Neural progenitor cell (in vitro differentiated cells): ENCODE data around the gene SIRT7. TPM values are rescaled to one million over a fixed set of nuclear protein-coding genes. Genes with fewer than 3 reads are reported as not detected.

Source experiments
- DNase-seq: peaks from one replicate; pipeline ENCODE4 v3.0.0-alpha.2; 2016; ENCODE audit warnings: low spot score
- H2AFZ ChIP-seq: fragments of 200-600 bp; sonication (generic); replicated peaks from 2 replicates; pipeline ENCODE4 v1.6.1; 2016; ENCODE audit warnings: antibody characterized with exemption
- H3F3A ChIP-seq: fragments of 200-600 bp; sonication (generic); 2 replicates; pipeline ENCODE4 v1.6.1; 2016; ENCODE audit warnings: antibody characterized with exemption, low read depth
- H3K27ac ChIP-seq: fragments of 200-600 bp; sonication (generic); 2 replicates; pipeline ENCODE4 v1.5.1; 2016; ENCODE audit warnings: mild to moderate bottlenecking
- H3K27me3 ChIP-seq: fragments of 200-600 bp; sonication (generic); 2 replicates; pipeline ENCODE4 v1.6.1; 2016; ENCODE audit warnings: mild to moderate bottlenecking, moderate library complexity
- H3K36me3 ChIP-seq: fragments of 200-600 bp; sonication (generic); 2 replicates; pipeline ENCODE4 v1.5.1; 2016
- H3K4me1 ChIP-seq: fragments of 200-600 bp; sonication (generic); 2 replicates; pipeline ENCODE4 v1.6.1; 2016; ENCODE audit warnings: mixed run types
- H3K4me2 ChIP-seq: fragments of 200-600 bp; sonication (generic); 2 replicates; pipeline ENCODE4 v1.6.1; 2016
- H3K4me3 ChIP-seq: fragments of 200-600 bp; sonication (generic); 2 replicates; pipeline ENCODE4 v1.5.1; 2016
- H3K79me2 ChIP-seq: fragments of 200-600 bp; sonication (generic); 2 replicates; pipeline ENCODE4 v1.6.1; 2016; ENCODE audit warnings: low read depth
- H3K9ac ChIP-seq: fragments of 200-600 bp; sonication (generic); 2 replicates; pipeline ENCODE4 v1.6.1; 2016
- H3K9me3 ChIP-seq: fragments of 200-600 bp; sonication (generic); 2 replicates; pipeline ENCODE4 v1.5.1; 2016; ENCODE audit warnings: low read depth
- H4K20me1 ChIP-seq: fragments of 200-600 bp; sonication (generic); 2 replicates; pipeline ENCODE4 v1.6.1; 2016; ENCODE audit warnings: low read depth
- H3K27ac Mint-ChIP-seq: 3 replicates; pipeline ENCODE4 v1.8.0; 2021; ENCODE audit warnings: mixed read lengths
- H3K27me3 Mint-ChIP-seq: 2 replicates; pipeline ENCODE4 v1.8.0; 2022; ENCODE audit warnings: low read depth, mild to moderate bottlenecking, inconsistent platforms, moderate library complexity, mixed read lengths; ENCODE audit not compliant: insufficient read depth
- H3K36me3 Mint-ChIP-seq: 3 replicates; pipeline ENCODE4 v1.8.0; 2021; ENCODE audit warnings: mixed read lengths
- H3K4me1 Mint-ChIP-seq: 3 replicates; pipeline ENCODE4 v1.8.0; 2021; ENCODE audit warnings: mixed read lengths
- H3K4me3 Mint-ChIP-seq: 3 replicates; pipeline ENCODE4 v1.8.0; 2021; ENCODE audit warnings: mild to moderate bottlenecking, moderate library complexity, mixed read lengths
- H3K9me3 Mint-ChIP-seq: 3 replicates; pipeline ENCODE4 v1.8.0; 2020; ENCODE audit warnings: mixed read lengths
- CTCF ChIP-seq: fragments of 200-600 bp; sonication (generic); IDR thresholded peaks from 2 replicates; pipeline ENCODE4 v1.5.1; 2017; ENCODE audit warnings: antibody characterized with exemption, mild to moderate bottlenecking
- EZH2 ChIP-seq: fragments of 200-600 bp; sonication (generic); IDR thresholded peaks from 2 replicates; pipeline ENCODE4 v1.6.1; 2017; ENCODE audit warnings: antibody characterized with exemption, mild to moderate bottlenecking, moderate library complexity
- EZH2phosphoT487 ChIP-seq: fragments of 200-600 bp; sonication (generic); IDR thresholded peaks from 2 replicates; pipeline ENCODE4 v1.6.1; 2017; ENCODE audit warnings: antibody characterized with exemption
- total RNA-seq: library from RNA; depleted of rRNA; stranded (reverse); fragments of >200 nt; gene quantifications from 2 replicates; pipeline ENCODE4 v1.2.3, GENCODE V29; 2015; ENCODE audit warnings: low replicate concordance

The SIRT7 gene
- total RNA-seq, 1 donor from 2014 or later: 5.1 TPM

- Histone ChIP-seq H3K79me2 (no peaks in the 10 kb centered on the region), H3K4me2 (no peak overlapping the region), H3K27me3 (peaks cover 24% of the 10 kb centered on the region), H3F3A (no peaks in the 10 kb centered on the region), H3K27ac (no peak overlapping the region), H2AFZ (no peak overlapping the region), H3K9ac (no peak overlapping the region), H3K4me1 (no peaks in the 10 kb centered on the region), H3K4me3 (no peak overlapping the region), H3K36me3 (no peaks in the 10 kb centered on the region), H3K9me3 (no peaks in the 10 kb centered on the region), H4K20me1 (no peaks in the 10 kb centered on the region)
- DNase-seq: no peak
- H3K27ac Mint-ChIP-seq: no peak overlapping the region
- H3K4me1 Mint-ChIP-seq: peaks cover 12% of the 10 kb centered on the region
- TF ChIP-seq CTCF (no peak), EZH2 (no peak), EZH2phosphoT487 (no peak)
- no peaks in the 10 kb centered on the region for H3K9me3 Mint-ChIP-seq
- H3K27me3 Mint-ChIP-seq: peaks cover 10% of the 10 kb centered on the region
- no peak overlapping the region for H3K4me3 Mint-ChIP-seq
- H3K36me3 Mint-ChIP-seq: no peaks in the 10 kb centered on the region
Observed at GRCh38 chr17:81952792-81953228, 34.8 kb upstream of the SIRT7 start.

GRCh38 chr17:81951785-81952684 is 34.1 kb upstream of the SIRT7 start:
- Histone ChIP-seq H3K9ac (no peak overlapping the region), H3K27me3 (peaks cover 16% of the 10 kb centered on the region), H2AFZ (no peak overlapping the region), H3K36me3 (no peaks in the 10 kb centered on the region), H4K20me1 (no peaks in the 10 kb centered on the region), H3F3A (no peaks in the 10 kb centered on the region), H3K79me2 (no peaks in the 10 kb centered on the region), H3K4me2 (no peak overlapping the region), H3K4me3 (no peak overlapping the region), H3K4me1 (no peaks in the 10 kb centered on the region), H3K27ac (no peak overlapping the region), H3K9me3 (no peaks in the 10 kb centered on the region)
- H3K4me1 Mint-ChIP-seq: peaks cover 8% of the 10 kb centered on the region
- peaks cover 9% of the 10 kb centered on the region for H3K27me3 Mint-ChIP-seq
- H3K27ac Mint-ChIP-seq: no peak overlapping the region
- H3K4me3 Mint-ChIP-seq: no peak overlapping the region
- no peaks in the 10 kb centered on the region for H3K9me3 Mint-ChIP-seq
- TF ChIP-seq EZH2phosphoT487 (no peak), CTCF (no peak), EZH2 (no peak)
- no peak for DNase-seq
- H3K36me3 Mint-ChIP-seq: no peaks in the 10 kb centered on the region

GRCh38 chr17:81950501-81950900 is 32.5 kb upstream of the SIRT7 start:
- no peak overlapping the region for H3K4me3 ChIP-seq
- H4K20me1 ChIP-seq: no peaks in the 10 kb centered on the region
- H3K9me3 ChIP-seq: no peaks in the 10 kb centered on the region
- H3K27me3 Mint-ChIP-seq: peaks cover 8% of the 10 kb centered on the region
- no peaks in the 10 kb centered on the region for H3K79me2 ChIP-seq
- H3K4me1 Mint-ChIP-seq: peaks cover 6% of the 10 kb centered on the region
- H3K36me3 Mint-ChIP-seq: no peaks in the 10 kb centered on the region
- no peak overlapping the region for H3K27ac ChIP-seq
- TF ChIP-seq EZH2: no peak
- H3K9me3 Mint-ChIP-seq: no peaks in the 10 kb centered on the region
- no peak overlapping the region for H3K4me3 Mint-ChIP-seq
- no peaks in the 10 kb centered on the region for H3K4me1 ChIP-seq
- no peak for DNase-seq
- no peak overlapping the region for H3K9ac ChIP-seq
- H3K4me2 ChIP-seq: no peak overlapping the region
- H3K27ac Mint-ChIP-seq: peak overlapping the region; percentile 74
- no peaks in the 10 kb centered on the region for H3F3A ChIP-seq
- no peaks in the 10 kb centered on the region for H3K36me3 ChIP-seq
- H2AFZ ChIP-seq: no peak overlapping the region
- H3K27me3 ChIP-seq: peaks cover 4% of the 10 kb centered on the region
